BLaER1 treated with 17β-estradiol and CSF1 and Interleukin-3, amounts not matched to agents 10 nM and 100 nM (cell line): ENCODE data around the gene ELK1.

Source experiments
- H3K27ac ChIP-seq, 11 experiments: shearing (Covaris generic); formaldehyde crosslinking; 2 replicates each; pipeline ENCODE4 v1.8.1; 2022
- H3K27me3 ChIP-seq, 11 experiments: shearing (Covaris generic); formaldehyde crosslinking; 2 replicates each; pipeline ENCODE4 v1.8.1; 2022
- H3K36me3 ChIP-seq, 11 experiments: shearing (Covaris generic); formaldehyde crosslinking; 2 replicates each; pipeline ENCODE4 v1.8.1; 2022
- H3K4me1 ChIP-seq, 10 experiments: shearing (Covaris generic); formaldehyde crosslinking; 2 replicates each; pipeline ENCODE4 v1.8.1; 2022
- H3K4me2 ChIP-seq, 11 experiments: shearing (Covaris generic); formaldehyde crosslinking; 2 replicates each; pipeline ENCODE4 v1.8.1; 2022
- H3K4me3 ChIP-seq, 10 experiments: shearing (Covaris generic); formaldehyde crosslinking; 2 replicates each; pipeline ENCODE4 v1.8.1; 2022
- H3K9ac ChIP-seq, 11 experiments: shearing (Covaris generic); formaldehyde crosslinking; 2 replicates each; pipeline ENCODE4 v1.8.1; 2022
- H3K9me3 ChIP-seq, 11 experiments: shearing (Covaris generic); formaldehyde crosslinking; replicated peaks in 1 of 11; 2 replicates each; pipeline ENCODE4 v1.8.1; 2022
- H4K20me1 ChIP-seq, 11 experiments: shearing (Covaris generic); formaldehyde crosslinking; 2 replicates each; pipeline ENCODE4 v1.8.1; 2022
- Cebpa-rat ChIP-seq, 11 experiments: shearing (Covaris generic); IDR thresholded peaks; 2 replicates each; pipeline ENCODE4 v1.8.1; 2022

The ELK1 gene

GRCh38 chrX:47649781-47650163 lies 591 bp downstream of the ELK1 start:
- H3K9ac ChIP-seq: peak overlapping the region; percentile 79 to 87 (median 84); a peak in 21 of 22 replicates
- H3K27me3 ChIP-seq: peaks cover 47 to 87% (median 80%) of the 10 kb centered on the region in 11 experiments
- H3K27ac ChIP-seq: peak overlapping the region in 10 of 11 experiments; percentile 73 to 86 (median 82); a peak in 19 of 22 replicates
- H3K4me1 ChIP-seq: peaks cover 28 to 35% (median 32%) of the 10 kb centered on the region in 10 experiments
- TF ChIP-seq Cebpa-rat (IDR thresholded peaks at IDR 0.05): no peak
- peaks cover 4 to 36% (median 24%) of the 10 kb centered on the region in 11 experiments; a peak in 14 of 22 replicates for H3K36me3 ChIP-seq
- peaks cover 0 to 9% (median 0%) of the 10 kb centered on the region in 11 experiments; a peak in 2 of 22 replicates for H3K9me3 ChIP-seq
- H3K4me2 ChIP-seq: peak overlapping the region; percentile 75 to 93 (median 84); a peak in 20 of 22 replicates
- H4K20me1 ChIP-seq: peaks cover 0 to 44% (median 15%) of the 10 kb centered on the region in 11 experiments; a peak in 16 of 22 replicates
- peak overlapping the region; percentile 68 to 79 (median 74) for H3K4me3 ChIP-seq

DNA sequence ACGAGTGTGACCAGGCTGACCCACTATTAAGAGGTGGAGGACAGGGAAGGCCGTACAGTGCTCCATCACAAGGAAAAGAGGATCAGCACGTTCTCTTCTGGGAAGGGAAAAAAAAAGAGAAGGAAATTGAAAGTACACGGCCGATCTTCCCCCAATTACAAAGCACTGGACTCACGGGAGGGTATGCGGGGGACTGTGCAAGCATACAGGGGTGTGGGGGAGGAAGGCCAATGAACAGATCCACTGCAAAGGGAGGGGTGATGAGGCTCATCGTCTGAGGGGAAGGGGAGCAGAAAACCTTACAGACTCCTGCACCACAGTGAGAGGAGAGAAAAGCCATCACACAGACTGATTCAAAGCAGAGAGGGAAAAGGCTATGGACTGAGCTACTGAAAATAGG lies 1.1 kb downstream of the ELK1 start:
- H3K9ac ChIP-seq: peak overlapping the region; percentile 57 to 87 (median 82); a peak in 20 of 22 replicates
- peaks cover 28 to 39% (median 35%) of the 10 kb centered on the region in 10 experiments for H3K4me1 ChIP-seq
- peak overlapping the region in 9 of 11 experiments; percentile 36 to 81 (median 47); a peak in 14 of 22 replicates for H3K27ac ChIP-seq
- peaks cover 4 to 31% (median 22%) of the 10 kb centered on the region in 11 experiments; a peak in 13 of 22 replicates for H3K36me3 ChIP-seq
- peaks cover 42 to 87% (median 80%) of the 10 kb centered on the region in 11 experiments for H3K27me3 ChIP-seq
- H3K4me3 ChIP-seq: peak overlapping the region; percentile 68 to 79 (median 74)
- H4K20me1 ChIP-seq: peaks cover 4 to 49% (median 18%) of the 10 kb centered on the region in 11 experiments; a peak in 20 of 22 replicates
- H3K4me2 ChIP-seq: peak overlapping the region; percentile 75 to 93 (median 84)
- peaks cover 0 to 9% (median 0%) of the 10 kb centered on the region in 11 experiments; a peak in 2 of 22 replicates for H3K9me3 ChIP-seq
- no peak for TF ChIP-seq Cebpa-rat (IDR thresholded peaks at IDR 0.05)

DNA sequence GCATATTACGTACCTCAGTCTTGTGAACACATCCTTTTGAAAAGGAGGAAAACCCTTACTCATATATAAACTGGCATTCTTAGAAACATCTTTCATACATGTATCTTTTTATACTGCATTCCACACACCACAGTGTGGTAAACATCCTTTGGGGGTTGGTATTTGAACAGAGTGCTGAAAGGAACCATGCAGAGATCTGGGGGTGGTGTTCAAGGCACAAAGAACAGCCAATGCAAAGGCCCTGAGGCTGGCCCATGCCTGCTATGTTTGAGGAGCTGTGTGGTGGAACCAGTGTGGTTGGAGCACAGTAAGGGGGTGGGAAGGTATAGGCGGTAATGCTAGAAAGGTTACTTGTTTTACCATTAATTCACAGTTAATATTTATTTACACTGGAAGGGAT lies 2.0 kb downstream of the ELK1 start:
- Histone ChIP-seq H3K4me1 (peaks cover 28 to 47% (median 38%) of the 10 kb centered on the region in 10 experiments), H3K4me3 (peak overlapping the region in 8 of 10 experiments; percentile 70 to 79 (median 74); a peak in 12 of 20 replicates), H3K9me3 (peaks cover 0 to 9% (median 0%) of the 10 kb centered on the region in 11 experiments; a peak in 2 of 22 replicates), H3K27ac (peak overlapping the region in 2 of 11 experiments; percentile 3 to 28; a peak in 3 of 22 replicates), H3K9ac (peak overlapping the region in 6 of 11 experiments; percentile 71 to 86 (median 82); a peak in 9 of 22 replicates), H4K20me1 (peaks cover 10 to 58% (median 27%) of the 10 kb centered on the region in 11 experiments; a peak in 20 of 22 replicates), H3K27me3 (peaks cover 33 to 86% (median 72%) of the 10 kb centered on the region in 11 experiments), H3K4me2 (peak overlapping the region; percentile 75 to 93 (median 84)), H3K36me3 (peaks cover 4 to 26% (median 18%) of the 10 kb centered on the region in 11 experiments; a peak in 14 of 22 replicates)
- no peak for TF ChIP-seq Cebpa-rat (IDR thresholded peaks at IDR 0.05)

- Histone ChIP-seq H3K9ac (no peak overlapping the region), H3K27me3 (peaks cover 16 to 83% (median 68%) of the 10 kb centered on the region in 11 experiments), H3K4me3 (no peak overlapping the region), H3K4me1 (peaks cover 26 to 43% (median 33%) of the 10 kb centered on the region in 10 experiments), H3K36me3 (peaks cover 0 to 16% (median 8%) of the 10 kb centered on the region in 11 experiments; a peak in 16 of 22 replicates), H3K4me2 (no peak overlapping the region), H4K20me1 (peaks cover 10 to 65% (median 29%) of the 10 kb centered on the region in 11 experiments; a peak in 20 of 22 replicates), H3K27ac (no peak overlapping the region), H3K9me3 (peaks cover 0 to 13% (median 0%) of the 10 kb centered on the region in 11 experiments; a peak in 4 of 22 replicates)
- TF ChIP-seq Cebpa-rat (IDR thresholded peaks at IDR 0.05): no peak
Observed at GRCh38 chrX:47646636-47647035, 3.7 kb downstream of the ELK1 start.

- peaks cover 8 to 20% (median 10%) of the 10 kb centered on the region in 11 experiments; a peak in 21 of 22 replicates for H3K9me3 ChIP-seq
- H3K4me1 ChIP-seq: peaks cover 20 to 36% (median 27%) of the 10 kb centered on the region in 10 experiments
- H3K27me3 ChIP-seq: peaks cover 20 to 85% (median 69%) of the 10 kb centered on the region in 11 experiments; a peak in 21 of 22 replicates
- peak overlapping the region in 1 of 11 experiments; percentile 5; a peak in 1 of 22 replicates for H3K4me2 ChIP-seq
- no peak overlapping the region for H3K9ac ChIP-seq
- peaks cover 10 to 65% (median 29%) of the 10 kb centered on the region in 11 experiments; a peak in 20 of 22 replicates for H4K20me1 ChIP-seq
- TF ChIP-seq Cebpa-rat (IDR thresholded peaks at IDR 0.05): no peak
- H3K36me3 ChIP-seq: peaks cover 10 to 23% (median 18%) of the 10 kb centered on the region in 11 experiments
- no peak overlapping the region for H3K27ac ChIP-seq
- H3K4me3 ChIP-seq: no peak overlapping the region
Observed at GRCh38 chrX:47645530-47645929, 4.8 kb downstream of the ELK1 start.

- H3K4me3 ChIP-seq: no peak overlapping the region
- H3K4me1 ChIP-seq: peaks cover 20 to 36% (median 27%) of the 10 kb centered on the region in 10 experiments
- peak overlapping the region in 3 of 11 experiments; percentile 7 to 30 (median 12); a peak in 1 of 22 replicates for H3K4me2 ChIP-seq
- no peak for TF ChIP-seq Cebpa-rat (IDR thresholded peaks at IDR 0.05)
- H3K27ac ChIP-seq: no peak overlapping the region
- H3K9me3 ChIP-seq: peaks cover 17 to 24% (median 19%) of the 10 kb centered on the region in 11 experiments
- H3K27me3 ChIP-seq: peaks cover 23 to 94% (median 78%) of the 10 kb centered on the region in 11 experiments; a peak in 21 of 22 replicates
- peaks cover 10 to 65% (median 29%) of the 10 kb centered on the region in 11 experiments; a peak in 20 of 22 replicates for H4K20me1 ChIP-seq
- H3K36me3 ChIP-seq: peaks cover 19 to 32% (median 27%) of the 10 kb centered on the region in 11 experiments
- H3K9ac ChIP-seq: no peak overlapping the region
Observed at GRCh38 chrX:47644557-47645091, 5.7 kb downstream of the ELK1 start.

GRCh38 chrX:47643926-47644325 lies 6.4 kb downstream of the ELK1 start:
- peaks cover 14 to 32% (median 24%) of the 10 kb centered on the region in 10 experiments for H3K4me1 ChIP-seq
- peaks cover 26 to 39% (median 34%) of the 10 kb centered on the region in 11 experiments for H3K36me3 ChIP-seq
- H3K27me3 ChIP-seq: peaks cover 25 to 95% (median 81%) of the 10 kb centered on the region in 11 experiments; a peak in 21 of 22 replicates
- no peak overlapping the region; a peak in 1 of 22 replicates for H3K9ac ChIP-seq
- peak overlapping the region in 2 of 11 experiments; percentile 7 to 8; a peak in 3 of 22 replicates for H3K4me2 ChIP-seq
- H3K9me3 ChIP-seq: peaks cover 22 to 31% (median 25%) of the 10 kb centered on the region in 11 experiments
- H4K20me1 ChIP-seq: peaks cover 11 to 60% (median 29%) of the 10 kb centered on the region in 11 experiments; a peak in 20 of 22 replicates
- TF ChIP-seq Cebpa-rat (IDR thresholded peaks at IDR 0.05): no peak
- no peak overlapping the region for H3K27ac ChIP-seq
- H3K4me3 ChIP-seq: no peak overlapping the region

DNA sequence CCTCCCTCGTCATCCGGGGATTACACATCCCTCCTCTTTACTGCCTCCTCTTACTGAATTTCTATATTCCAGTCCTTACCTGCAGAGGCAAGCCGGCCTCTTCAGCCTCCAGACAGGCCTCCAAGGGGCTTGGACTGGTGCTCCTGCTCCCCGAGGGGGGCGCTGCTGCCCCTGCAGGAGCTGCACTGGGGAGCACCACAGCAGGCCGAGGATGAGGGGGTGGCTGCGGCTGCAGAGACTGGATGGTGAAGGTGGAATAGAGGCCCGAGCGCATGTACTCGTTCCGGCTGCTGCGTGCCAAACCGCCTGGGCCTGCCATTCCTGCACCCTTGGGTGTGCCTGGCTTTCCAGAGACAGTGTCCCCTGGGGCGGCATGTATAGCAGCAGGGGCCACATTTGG lies 11.5 kb downstream of the ELK1 start:
- peaks cover 7 to 51% (median 25%) of the 10 kb centered on the region in 10 experiments; a peak in 17 of 20 replicates for H3K4me1 ChIP-seq
- peak overlapping the region in 4 of 11 experiments; percentile 63 to 74 (median 66); a peak in 4 of 22 replicates for H3K4me2 ChIP-seq
- TF ChIP-seq Cebpa-rat (IDR thresholded peaks at IDR 0.05): no peak
- no peak overlapping the region for H3K9ac ChIP-seq
- H3K4me3 ChIP-seq: no peak overlapping the region
- peaks cover 22 to 39% (median 28%) of the 10 kb centered on the region in 11 experiments for H3K9me3 ChIP-seq
- no peak overlapping the region for H3K27ac ChIP-seq
- H3K27me3 ChIP-seq: peaks cover 22 to 89% (median 79%) of the 10 kb centered on the region in 11 experiments
- peaks cover 33 to 78% (median 50%) of the 10 kb centered on the region in 11 experiments for H3K36me3 ChIP-seq
- H4K20me1 ChIP-seq: peaks cover 0 to 16% (median 6%) of the 10 kb centered on the region in 11 experiments; a peak in 12 of 22 replicates
